Activated CD4-positive, alpha-beta T cell treated with anti-CD3 and anti-CD28 coated beads for 1 hour (primary cell): ENCODE measurements around the gene MXRA5.
"Not testable (repeated sequence)": the region's sequence is repeated elsewhere in the genome, so short reads cannot be mapped to it uniquely, and the experiment has no call there.

Source experiments
- DNase-seq: peaks from one replicate; pipeline ENCODE4 v3.0.0-alpha.2; 2020

The MXRA5 gene

DNA sequence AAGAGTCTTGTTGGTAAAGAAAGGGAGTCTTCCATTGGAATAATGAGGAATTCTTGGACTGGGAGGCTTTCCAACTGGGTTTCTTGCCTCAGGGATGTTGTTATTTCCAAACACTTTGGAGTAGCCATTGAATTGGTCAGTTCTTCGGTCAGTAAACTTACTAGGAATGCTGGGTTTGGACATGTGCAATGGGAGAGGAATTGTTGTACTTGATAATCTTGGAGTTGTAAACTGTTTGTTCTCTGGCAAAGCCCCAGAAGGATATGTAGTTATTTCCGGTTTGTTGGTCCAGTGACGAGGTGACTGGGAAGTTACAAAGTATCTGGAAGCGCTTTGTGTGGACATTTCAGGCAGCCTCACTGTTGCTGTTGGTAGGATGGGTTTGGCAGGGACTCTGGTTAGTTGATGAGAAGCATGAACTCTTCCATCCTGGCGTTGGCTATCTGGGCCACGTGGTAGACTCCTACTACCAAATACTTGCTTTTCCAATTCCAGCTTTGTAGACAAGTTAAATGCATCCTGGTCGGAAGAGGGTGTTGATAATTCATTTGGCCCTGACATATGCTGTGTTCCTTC lies 25.9 kb downstream of the MXRA5 start:
- no peak for DNase-seq

GRCh38 chrX:3317191-3317718 lies 29.2 kb downstream of the MXRA5 start:
- DNase-seq: no peak

DNA sequence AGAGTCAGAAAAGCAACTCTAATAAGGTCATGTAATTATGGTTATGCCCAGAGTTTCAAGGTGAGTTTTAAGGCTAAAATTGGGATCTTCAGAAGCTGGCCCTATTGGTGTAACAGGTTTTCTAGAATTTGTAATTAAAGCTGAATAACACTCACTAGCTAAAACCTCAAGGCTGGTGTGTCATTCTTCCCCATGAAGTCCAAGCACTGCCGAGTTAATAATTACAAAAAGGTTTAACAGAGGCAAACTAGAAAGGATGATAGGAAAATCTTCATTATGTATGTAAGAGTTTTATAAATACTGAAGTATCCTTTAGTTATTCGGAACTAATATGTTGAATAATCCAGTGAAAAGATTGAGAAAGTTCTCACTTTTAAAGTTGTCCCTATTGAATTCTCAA lies 34.3 kb downstream of the MXRA5 start:
- DNase-seq: no peak

- DNase-seq: no peak
These were observed 38.6 kb downstream of the MXRA5 start for GRCh38 chrX:3307881-3308280.

DNA sequence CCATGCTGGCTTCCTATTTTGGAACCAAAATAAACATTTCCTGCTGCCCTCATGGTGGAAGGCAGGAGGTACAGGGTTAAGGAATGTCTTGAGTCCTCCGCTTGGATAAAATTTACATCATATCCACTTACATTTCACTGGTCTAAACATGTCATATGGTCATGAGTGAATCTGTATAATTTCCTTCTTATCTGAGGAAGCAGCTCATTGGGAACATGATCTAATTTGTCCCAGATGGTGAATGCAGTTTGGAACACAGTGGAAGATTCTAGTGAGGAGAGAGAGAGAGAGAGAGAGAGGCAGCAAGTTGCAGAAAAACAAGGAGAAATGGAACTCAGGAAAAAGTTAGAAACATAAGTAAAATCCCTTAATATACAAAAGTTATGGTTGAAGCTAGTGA lies 46.8 kb downstream of the MXRA5 start:
- DNase-seq: no peak

- no peak for DNase-seq
These were observed 50.7 kb downstream of the MXRA5 start for GRCh38 chrX:3295731-3296130.

DNA sequence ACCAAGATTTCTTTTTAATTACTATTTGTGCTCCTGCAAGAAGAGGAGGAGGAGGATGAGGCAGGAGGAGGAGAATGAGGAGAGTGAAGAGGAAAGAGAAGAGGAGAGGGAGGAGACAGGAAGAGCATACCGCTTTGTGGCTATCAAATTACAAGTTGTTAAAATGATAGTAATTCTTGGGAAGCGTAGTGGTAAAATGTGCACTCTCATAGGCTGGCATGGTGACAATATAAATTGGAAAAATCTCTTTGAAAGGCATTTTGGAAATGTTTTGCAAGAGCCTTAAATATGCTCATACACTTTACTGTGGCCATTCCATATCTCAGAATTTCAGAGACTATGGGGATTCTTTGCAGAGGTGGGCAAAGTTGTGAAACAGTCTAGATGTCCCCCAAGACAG lies 53.2 kb downstream of the MXRA5 start:
- no peak for DNase-seq

DNA sequence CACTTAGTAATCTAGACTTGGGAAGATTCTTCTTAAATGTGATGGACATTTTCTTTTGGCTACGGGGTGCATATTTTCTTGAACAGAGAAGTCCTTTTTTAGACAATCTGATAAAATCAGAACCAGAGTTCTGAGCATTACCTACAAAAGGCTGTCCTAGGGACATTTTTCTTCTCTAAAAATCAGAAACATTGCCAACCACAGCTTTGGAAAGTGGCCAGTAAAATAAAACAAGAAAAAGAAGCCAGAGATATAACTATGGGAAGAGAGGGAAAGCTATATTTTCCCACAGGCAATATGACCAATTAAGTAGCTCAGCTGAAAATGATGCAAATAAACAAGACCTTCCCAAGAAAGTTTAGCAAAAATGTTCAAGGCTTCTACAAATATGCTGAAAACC lies 55.9 kb downstream of the MXRA5 start:
- no peak for DNase-seq

GRCh38 chrX:3286196-3286945 lies 60.1 kb downstream of the MXRA5 start:
- no peak for DNase-seq

- DNase-seq: no peak
These were observed 65.7 kb downstream of the MXRA5 start for GRCh38 chrX:3280706-3281105.

- not testable (repeated sequence) for DNase-seq
These were observed 72.8 kb downstream of the MXRA5 start for GRCh38 chrX:3273668-3274067.

GRCh38 chrX:3271834-3272186 lies 74.6 kb downstream of the MXRA5 start:
- no peak for DNase-seq

- DNase-seq: no peak
These were observed 75.1 kb downstream of the MXRA5 start for GRCh38 chrX:3271183-3271833.

GRCh38 chrX:3268829-3269228 lies 77.6 kb downstream of the MXRA5 start:
- no peak for DNase-seq

DNA sequence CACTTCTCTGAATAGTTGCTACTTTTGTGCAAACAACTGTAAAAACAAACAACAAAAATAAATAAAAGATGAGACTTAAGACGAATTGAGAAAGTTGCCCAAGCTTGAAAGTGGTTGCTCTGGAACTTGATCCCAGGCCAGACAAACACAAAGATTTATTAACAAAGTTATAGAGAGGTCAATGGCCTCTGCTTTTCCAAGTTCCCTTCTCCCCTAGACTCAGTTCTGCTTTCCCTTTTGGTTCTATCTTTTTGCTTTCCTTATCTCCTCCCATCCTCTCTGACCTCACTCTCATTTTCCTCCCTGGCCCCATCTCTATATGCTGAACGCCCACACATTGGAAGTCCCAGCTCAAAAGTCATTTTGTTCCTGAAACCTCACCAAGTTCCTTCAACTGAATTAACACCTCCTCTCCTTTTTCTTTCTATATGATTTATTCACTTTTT lies 82.7 kb downstream of the MXRA5 start:
- no peak for DNase-seq

GRCh38 chrX:3262901-3263300 lies 83.6 kb downstream of the MXRA5 start:
- DNase-seq: no peak
